AG08395 (cell line): ENCODE data around the gene SPPL2C.

Experiments
- DNase-seq: peaks from one replicate; pipeline ENCODE4 v3.0.0; 2012; ENCODE audit warnings: mixed read lengths, low spot score

SPPL2C gene

DNA sequence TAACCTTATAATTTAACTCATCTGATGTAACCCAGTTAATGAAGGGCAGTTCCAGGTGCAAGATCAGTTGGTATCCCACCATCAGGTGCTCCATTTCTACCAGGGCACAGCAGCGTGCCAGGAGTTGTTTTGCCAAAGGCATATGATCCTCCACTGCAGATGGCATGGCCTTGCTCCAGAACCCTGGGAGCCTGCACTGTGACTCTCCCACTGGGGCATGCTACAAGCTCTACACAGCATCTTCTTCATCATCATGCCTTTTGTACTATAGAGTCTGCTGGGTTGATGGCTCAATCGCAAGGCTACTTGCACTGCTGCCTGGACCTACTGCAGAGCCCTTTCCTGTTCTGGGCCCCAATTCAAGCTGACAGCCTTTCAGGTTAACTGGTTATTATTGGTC is 38.4 kb downstream of the SPPL2C start:
- DNase-seq = no peak

DNA sequence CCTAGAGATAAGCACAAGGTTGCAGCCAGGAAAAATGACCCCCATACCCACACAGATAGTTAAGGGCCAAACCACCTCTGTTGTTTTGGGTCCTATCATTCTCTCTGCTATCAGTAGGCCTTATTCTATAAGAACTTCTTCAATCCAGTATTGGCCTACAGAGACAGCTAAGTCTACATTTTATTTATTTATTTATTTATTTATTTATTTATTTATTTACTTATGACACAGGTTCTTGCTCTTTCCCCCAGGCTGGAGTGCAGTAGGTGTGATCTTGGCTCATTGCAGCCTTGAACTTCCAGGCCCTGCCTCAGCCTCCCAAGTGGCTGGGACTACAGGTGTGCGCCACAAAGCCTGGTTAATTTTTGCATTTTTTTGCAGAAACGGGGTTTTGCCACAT is 42.2 kb downstream of the SPPL2C start:
- no peak for DNase-seq

DNA sequence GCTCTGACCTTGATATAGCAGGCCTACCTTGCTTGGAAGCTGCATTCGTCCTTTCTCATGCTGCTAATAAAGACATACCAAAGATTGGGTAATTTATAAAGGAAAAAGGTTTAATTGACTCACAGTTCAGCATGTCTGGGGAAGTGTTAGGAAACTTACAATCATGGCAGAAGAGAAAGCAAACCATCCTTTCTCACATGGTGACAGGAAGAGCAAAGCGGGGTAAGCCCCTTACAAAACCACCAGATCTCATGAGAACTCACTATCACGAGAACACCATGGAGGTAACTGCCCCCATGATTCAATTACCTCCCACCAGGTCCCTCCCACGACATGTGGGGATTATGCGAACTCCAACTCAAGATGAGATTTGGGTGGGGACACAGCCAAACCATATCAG is 43.7 kb downstream of the SPPL2C start:
- DNase-seq = no peak

DNA sequence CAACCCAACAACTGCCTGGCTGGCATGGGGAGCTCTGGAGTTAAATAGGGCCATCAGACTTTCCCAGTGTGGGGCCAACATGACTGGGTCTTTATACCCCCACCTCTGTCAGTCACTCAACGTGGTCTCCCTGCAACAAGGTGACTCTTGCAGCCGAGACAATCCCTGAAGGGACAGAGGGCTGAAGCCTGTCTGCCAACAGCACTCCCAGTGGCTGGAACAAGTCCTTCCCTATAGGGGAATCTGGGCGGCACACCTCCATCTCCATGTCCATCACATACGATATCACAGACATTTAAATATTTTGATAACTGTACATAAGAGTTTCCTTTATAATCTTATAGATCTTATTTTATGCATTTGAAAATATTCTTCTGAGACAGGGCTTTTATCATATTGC is 44.9 kb downstream of the SPPL2C start:
- DNase-seq = no peak

DNA sequence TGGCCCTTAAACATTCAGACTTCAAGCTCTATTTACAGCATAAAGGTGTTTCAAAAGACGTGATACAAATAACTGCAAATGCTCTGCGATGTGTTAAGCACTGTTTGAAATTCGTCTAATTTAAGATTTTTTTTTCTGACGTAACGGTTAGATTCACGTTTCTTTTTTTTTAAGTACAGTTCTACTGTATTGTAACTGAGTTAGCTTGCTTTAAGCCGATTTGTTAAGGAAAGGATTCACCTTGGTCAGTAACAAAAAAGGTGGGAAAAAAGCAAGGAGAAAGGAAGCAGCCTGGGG is 49.0 kb downstream of the SPPL2C start:
- DNase-seq = no peak

DNA sequence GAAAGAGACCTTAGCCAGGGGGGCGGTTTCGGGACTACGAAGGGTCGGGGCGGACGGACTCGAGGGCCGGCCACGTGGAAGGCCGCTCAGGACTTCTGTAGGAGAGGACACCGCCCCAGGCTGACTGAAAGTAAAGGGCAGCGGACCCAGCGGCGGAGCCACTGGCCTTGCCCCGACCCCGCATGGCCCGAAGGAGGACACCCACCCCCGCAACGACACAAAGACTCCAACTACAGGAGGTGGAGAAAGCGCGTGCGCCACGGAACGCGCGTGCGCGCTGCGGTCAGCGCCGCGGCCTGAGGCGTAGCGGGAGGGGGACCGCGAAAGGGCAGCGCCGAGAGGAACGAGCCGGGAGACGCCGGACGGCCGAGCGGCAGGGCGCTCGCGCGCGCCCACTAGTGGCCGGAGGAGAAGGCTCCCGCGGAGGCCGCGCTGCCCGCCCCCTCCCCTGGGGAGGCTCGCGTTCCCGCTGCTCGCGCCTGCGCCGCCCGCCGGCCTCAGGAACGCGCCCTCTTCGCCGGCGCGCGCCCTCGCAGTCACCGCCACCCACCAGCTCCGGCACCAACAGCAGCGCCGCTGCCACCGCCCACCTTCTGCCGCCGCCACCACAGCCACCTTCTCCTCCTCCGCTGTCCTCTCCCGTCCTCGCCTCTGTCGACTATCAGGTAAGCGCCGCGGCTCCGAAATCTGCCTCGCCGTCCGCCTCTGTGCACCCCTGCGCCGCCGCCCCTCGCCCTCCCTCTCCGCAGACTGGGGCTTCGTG is 49.5 kb downstream of the SPPL2C start, which contains the start of gene MAPT:
Gene MAPT (plus strand): TSS at position 533 of the 763 bp plus-strand sequence. CDS start 67,784 bp downstream, outside the sequence.
- peak; percentile 97 for DNase-seq

DNA sequence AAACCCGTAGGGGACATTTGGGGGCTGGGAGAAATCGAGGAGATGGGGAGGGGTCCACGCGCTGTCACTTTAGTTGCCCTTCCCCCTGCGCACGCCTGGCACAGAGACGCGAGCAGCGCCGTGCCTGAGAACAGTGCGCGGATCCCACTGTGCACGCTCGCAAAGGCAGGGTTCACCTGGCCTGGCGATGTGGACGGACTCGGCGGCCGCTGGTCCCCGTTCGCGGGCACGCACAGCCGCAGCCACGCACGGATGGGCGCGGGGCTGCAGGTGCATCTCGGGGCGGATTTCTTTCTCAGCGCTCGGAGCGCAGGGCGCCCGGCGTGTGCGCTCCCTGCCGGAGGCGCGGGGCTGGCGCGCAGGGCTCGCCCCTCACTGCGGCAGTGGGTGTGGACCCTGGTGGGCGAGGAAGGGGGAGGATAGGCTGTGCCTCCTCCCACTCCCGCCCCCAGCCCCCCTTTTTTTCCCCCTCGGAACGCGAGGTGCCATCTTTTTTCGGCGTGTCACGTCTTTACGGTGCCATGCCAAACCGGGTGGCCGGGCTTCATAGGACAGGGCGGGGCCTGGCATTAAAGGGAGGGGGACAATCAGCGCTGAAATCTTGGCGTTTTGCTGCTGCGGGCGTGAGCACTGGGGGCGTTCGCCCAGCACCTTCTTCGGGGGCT is 50.8 kb downstream of the SPPL2C start:
- DNase-seq = no peak

DNA sequence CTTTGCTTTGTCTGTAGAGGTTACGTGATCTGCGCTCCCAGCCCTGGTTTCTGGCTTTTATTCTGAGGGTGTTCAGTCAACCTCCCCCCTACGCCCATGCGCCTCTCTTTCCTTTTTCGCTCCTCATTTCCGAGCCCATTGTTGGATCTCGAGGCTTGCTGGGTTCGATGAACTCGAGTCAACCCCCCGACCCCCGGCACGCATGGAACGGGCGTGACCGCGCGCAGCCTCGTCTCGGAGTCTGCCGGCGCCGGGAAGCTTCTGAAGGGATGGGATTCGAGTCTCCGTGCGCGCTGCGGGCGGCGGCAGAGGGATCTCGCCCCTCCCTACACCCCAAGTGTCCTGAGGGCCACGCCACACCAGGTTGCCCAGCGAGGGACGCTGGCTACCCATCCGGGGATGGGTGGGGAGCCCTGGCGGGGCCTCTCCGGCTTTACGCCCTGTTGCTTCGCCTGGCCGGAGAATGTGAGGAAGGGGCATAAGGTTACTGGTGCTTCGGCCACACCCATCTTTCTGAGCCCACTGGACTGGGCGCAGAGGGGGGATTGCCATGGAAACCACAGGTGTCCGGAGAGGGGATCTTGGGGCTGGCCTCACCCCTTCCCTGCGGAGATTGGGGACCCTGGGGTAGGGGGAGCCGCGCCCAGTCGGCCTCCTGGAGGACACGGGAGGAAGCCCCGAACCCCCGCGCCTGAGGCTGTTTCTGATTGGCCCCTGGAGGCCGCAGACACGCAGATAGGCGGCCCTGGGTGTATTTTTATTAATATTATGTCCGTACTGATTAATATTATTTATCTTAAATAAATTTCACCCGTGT is 51.5 kb downstream of the SPPL2C start:
- no peak for DNase-seq
